GM18517 (cell line): Measurements from ENCODE around the gene ATL3.
"Not testable (repeated sequence)": the region's sequence is repeated elsewhere in the genome, so short reads cannot be mapped to it uniquely, and the experiment has no call there.

Source experiments
- ATAC-seq: cut with Tn5 transposase; IDR thresholded peaks from one replicate; pipeline ENCODE4 v1.9.1; 2021; ENCODE audit warnings: mild to moderate bottlenecking, moderate library complexity; ENCODE audit not compliant: unreplicated experiment

The ATL3 gene

DNA sequence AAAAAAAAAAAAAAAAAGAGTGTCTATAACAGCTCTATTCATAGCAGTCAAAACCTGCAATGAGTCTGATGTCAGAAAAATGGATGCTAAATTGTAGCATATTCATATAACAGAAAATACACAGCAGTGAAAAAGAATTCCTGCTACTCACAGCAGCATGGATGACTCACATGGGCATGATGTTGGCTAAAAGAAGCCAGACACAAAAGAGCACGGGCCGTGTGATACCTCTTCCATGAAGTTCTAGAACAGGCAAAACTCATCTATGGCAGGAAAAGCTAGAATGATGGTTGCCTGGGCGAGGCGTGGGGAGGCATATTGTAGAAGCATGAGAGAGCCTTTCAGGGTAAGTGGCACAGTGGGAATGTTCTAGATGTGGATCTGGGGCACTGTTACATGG lies 75.9 kb downstream of the ATL3 start:
- no peak for ATAC-seq

- ATAC-seq: no peak
Measured at GRCh38 chr11:63592975-63593395, 78.2 kb downstream of the ATL3 start.

DNA sequence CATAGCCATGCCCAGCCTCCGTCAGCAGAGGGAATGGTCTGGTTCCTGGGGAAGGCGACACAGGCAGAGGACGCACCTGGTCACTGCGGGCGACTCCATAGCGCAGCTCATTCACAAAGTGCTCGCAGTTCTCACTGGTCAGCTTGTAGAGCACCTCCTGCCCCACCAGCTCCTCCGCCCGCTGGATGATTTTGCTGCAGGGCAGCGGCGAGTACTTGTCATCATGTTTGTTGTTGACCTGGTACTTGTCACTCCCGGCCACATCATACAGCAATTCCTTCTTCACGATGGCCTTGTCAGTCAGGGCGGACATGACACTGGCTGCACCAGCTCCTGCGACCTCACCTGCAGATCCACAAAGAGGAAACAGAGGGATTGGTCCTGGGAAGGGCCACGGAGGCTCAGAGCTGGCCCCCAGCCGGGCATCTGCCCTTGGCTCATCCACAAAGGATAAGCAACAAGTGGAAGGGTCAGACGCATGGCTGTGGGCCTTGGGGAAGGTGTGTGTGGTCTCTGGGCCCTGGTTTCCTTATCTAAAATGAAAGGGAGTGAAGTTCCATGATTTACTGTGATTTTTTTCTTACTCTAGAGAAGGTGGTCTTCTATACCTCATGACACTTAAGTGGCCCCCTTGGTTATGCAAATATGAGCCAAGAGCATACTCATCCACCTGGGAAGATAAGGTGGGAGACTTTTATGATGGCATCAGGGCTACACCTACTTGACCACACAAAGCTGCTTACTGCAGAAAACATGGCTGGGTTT lies 81.0 kb downstream of the ATL3 start:
- no peak for ATAC-seq

- ATAC-seq: no peak
Measured at GRCh38 chr11:63589000-63589399, 82.2 kb downstream of the ATL3 start.

DNA sequence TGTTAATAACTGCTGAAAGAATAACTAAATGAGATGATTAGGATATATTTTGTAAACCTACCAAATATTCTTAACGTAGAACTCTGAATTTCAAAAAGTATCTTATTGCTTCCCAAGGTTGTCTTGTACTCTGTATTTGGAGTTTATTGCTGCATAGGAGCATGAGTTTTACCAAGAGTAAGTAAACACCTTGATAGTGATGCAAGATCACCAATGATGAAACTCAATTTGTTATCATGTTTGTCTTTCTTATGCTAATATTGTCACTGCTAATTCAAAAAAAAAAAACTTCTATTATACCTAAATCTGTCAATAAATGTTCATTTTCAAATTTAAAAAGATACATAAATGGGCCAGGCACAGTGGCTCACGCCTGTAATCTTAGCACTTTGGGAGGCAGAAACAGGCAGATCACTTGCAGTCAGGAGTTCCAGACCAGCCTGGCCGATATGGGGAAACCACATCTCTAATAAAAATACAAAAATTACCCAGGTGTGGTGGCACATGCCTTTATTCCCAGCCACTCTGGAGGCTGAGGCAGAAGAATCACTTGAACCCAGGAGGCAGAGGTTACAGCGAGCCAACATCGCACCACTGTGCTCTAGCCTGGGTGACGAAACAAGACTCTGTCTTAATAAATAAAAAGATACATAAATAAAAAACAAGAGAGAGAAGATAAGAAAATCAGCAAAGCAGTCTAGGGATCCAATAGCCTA lies 84.6 kb downstream of the ATL3 start:
- ATAC-seq: no peak

DNA sequence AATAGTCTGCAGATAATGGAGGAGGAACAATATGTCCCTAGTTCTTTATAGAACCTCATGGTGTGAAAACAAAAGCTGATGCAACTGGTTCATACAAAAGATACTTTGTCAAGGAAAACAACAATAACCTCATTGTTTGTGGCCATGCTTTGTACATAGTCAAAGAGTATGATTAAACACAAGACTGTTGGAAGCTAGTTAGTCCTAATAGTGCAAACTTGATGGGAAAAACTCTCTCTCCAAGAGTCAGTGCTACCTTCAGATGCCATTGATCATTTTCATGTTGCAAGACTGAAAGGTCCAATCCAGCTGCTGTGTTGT lies 87.9 kb downstream of the ATL3 start:
- ATAC-seq: no peak

DNA sequence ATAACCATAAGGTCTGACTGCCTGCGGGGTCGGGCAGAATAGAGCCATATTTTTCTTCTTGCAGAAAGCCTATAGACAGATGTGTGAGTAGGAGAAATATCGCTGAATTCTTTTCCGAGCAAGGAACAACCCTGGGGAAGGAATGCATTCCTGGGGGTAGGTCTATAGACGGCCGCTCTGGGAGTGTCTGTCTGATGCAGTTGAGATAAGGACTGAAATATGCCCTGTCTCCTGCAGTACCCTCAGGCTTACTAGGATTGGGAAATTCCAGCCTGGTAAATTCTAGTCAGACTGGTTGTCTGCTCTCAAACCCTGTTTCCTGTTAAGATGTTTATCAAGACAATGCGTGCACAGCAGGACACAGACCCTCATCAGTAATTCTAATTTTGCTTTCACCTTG lies 90.0 kb downstream of the ATL3 start:
- ATAC-seq: not testable (repeated sequence)

GRCh38 chr11:63578882-63579281 lies 92.3 kb downstream of the ATL3 start:
- ATAC-seq: not testable (repeated sequence)

DNA sequence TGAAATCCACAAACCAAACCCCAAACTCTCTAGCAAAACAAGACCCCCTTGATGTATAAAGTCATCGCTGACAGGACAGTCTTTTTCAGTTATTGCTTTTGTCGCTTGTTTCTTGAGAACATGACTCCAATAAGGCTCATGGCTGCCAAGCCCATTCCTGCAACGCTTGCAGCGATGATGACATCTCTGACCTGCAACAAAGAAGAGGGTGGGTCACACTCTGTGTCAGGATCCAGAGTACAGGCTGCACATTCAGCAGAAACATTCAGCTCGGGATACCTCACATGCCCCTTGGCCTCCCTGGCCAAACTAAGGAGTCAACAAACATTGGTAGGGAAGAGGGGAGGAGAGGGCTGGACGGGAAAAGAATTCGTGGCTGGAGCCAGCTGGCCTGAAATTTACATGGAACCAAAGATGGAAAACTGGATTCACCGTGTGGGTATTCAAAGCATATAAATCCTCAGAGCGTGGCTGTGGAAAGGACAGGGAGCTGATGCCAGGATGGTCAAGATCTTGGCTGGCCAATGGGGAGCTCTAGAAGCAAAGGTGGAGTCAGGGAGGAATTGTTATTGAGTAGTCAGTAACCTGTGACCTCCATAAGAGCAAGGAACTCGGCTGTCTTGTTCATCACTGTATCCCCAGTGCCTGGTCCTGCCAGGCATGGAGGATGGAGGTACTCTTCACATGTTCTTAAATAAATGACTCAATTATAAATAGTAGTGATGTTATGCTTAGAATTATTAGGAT lies 96.1 kb downstream of the ATL3 start:
- no peak for ATAC-seq
